Measurements from ENCODE around the gene SIRT1. TPM values are rescaled to one million over a fixed set of nuclear protein-coding genes. Genes with fewer than 3 reads are reported as not detected.
A peak's percentile ranks its signal among the peaks of the same experiment; 100 is the strongest.

Gene SIRT1
- total RNA-seq, 1 experiment from 2014 or later = 83.8 TPM

DNA sequence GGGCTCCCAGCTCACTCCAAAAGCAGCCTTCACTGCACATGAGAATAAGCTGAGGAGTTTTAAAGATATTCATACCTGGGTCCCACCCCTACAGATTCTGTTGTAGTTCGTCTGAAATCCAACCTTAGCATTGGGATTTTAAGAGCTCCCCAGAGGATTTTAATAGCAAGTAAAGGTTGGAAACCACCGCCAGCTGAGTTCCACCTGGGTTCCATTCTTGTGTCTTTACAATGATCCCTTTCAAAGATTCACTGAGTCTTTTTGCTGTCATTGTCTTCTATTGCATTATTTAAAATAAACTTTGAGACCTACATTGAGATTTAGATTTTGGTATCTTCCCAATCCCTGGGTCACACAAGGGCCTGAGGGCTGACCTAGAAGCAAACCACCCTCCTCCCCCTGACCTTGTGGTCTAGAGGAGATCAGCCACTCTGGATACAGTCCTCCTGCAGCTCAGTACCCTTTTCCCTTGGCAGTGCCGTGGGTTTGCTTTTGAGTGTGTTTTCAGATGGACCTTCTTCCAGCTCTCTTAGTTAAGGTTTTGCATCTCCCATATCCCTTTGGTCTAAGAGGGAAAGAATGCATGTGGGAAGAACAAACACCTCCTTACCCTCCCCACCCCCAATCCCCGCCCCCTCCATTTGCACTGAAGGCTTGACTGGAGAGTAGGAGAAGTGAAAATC lies 22.6 kb upstream of the SIRT1 start:
- Histone ChIP-seq H4K8ac (replicated peaks; ENCODE audit: insufficient read length, low read depth, low read length) (no peak overlapping the region), H3K27ac (ENCODE audit: insufficient read length, low read depth, low read length) (peak overlapping the region; percentile 82)

More for the DNA sequence above, 22.6 kb upstream of the SIRT1 start:
- H3K23ac ChIP-seq (ENCODE audit: insufficient read length, low read depth, low read length) = no peak overlapping the region
- Mint-ChIP-seq H3K4me1 (peaks cover 35 to 38% of the 10 kb centered on the region in 2 experiments), H3K36me3 (ENCODE audit: insufficient read depth in 1 of 3, low read depth in 3 of 3) (peaks cover 0 to 10% (median 0%) of the 10 kb centered on the region in 3 experiments; a peak in 3 of 7 replicates), H3K4me3 (peak overlapping the region; percentile 46 to 76), H3K27ac (peak overlapping the region; percentile 94 to 99 (median 96)), H3K9me3 (no peaks in the 10 kb centered on the region; a peak in 1 of 5 replicates), H3K27me3 (ENCODE audit: low read depth) (no peaks in the 10 kb centered on the region)
- no peak overlapping the region for H2BK20ac ChIP-seq (ENCODE audit: low read depth, low read length, poor library complexity, severe bottlenecking)
- no peak overlapping the region for H3K4ac ChIP-seq (ENCODE audit: low read depth, low read length)
- peak; percentile 75 for DNase-seq
- TF ChIP-seq, protein P1, sequence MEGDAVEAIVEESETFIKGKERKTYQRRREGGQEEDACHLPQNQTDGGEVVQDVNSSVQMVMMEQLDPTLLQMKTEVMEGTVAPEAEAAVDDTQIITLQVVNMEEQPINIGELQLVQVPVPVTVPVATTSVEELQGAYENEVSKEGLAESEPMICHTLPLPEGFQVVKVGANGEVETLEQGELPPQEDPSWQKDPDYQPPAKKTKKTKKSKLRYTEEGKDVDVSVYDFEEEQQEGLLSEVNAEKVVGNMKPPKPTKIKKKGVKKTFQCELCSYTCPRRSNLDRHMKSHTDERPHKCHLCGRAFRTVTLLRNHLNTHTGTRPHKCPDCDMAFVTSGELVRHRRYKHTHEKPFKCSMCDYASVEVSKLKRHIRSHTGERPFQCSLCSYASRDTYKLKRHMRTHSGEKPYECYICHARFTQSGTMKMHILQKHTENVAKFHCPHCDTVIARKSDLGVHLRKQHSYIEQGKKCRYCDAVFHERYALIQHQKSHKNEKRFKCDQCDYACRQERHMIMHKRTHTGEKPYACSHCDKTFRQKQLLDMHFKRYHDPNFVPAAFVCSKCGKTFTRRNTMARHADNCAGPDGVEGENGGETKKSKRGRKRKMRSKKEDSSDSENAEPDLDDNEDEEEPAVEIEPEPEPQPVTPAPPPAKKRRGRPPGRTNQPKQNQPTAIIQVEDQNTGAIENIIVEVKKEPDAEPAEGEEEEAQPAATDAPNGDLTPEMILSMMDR (conservative IDR thresholded peaks at IDR 0.05) = no peak
- H3K4me1 ChIP-seq (ENCODE audit: insufficient read depth, low read length) = peaks cover 10% of the 10 kb centered on the region; the same call in 1 of the 2 replicates
- no peak overlapping the region for H3K56ac ChIP-seq (ENCODE audit: insufficient read length, low read depth, low read length)
- H4K5ac ChIP-seq (ENCODE audit: insufficient read length, low read depth, low read length) = no peak overlapping the region
- H2BK5ac ChIP-seq (ENCODE audit: insufficient read length, low read length) = no peak overlapping the region
- H3K27me3 ChIP-seq (ENCODE audit: insufficient read depth, low read length) = no peaks in the 10 kb centered on the region
- H3K9ac ChIP-seq (ENCODE audit: extremely low read depth, insufficient read length, low read length) = peak overlapping the region; percentile 18
- no peaks in the 10 kb centered on the region for H3K79me2 ChIP-seq (ENCODE audit: insufficient read depth, low read length)
- no peaks in the 10 kb centered on the region for H3K79me1 ChIP-seq (ENCODE audit: insufficient read depth, low read depth, low read length, poor library complexity, severe bottlenecking)
- no peak overlapping the region for H2BK15ac ChIP-seq (ENCODE audit: low read depth, low read length)
- H3K23me2 ChIP-seq (ENCODE audit: insufficient read length, low read depth, low read length, poor library complexity, severe bottlenecking) = no peaks in the 10 kb centered on the region
- no peaks in the 10 kb centered on the region for H3K9me3 ChIP-seq (ENCODE audit: control insufficient read depth, low read depth, low read length)
- H3K18ac ChIP-seq (ENCODE audit: insufficient read length, low read depth, low read length) = no peak overlapping the region
- H3T11ph ChIP-seq (ENCODE audit: low read length) = no peak overlapping the region
- no peak overlapping the region for H3K14ac ChIP-seq (ENCODE audit: insufficient read depth, low read length)
- no peak overlapping the region for H2AK5ac ChIP-seq (ENCODE audit: insufficient read length, low read length)
- no peak overlapping the region for H4K91ac ChIP-seq (ENCODE audit: insufficient read length, low read depth, low read length)
- no CpG with 5 or more reads among the region's 4 CpGs for WGBS (ENCODE audit: extremely low coverage, insufficient read length, low lambda C conversion rate)
- peak overlapping the region; percentile 68 for H3K4me2 ChIP-seq (ENCODE audit: insufficient read depth, insufficient read length, low read length)
- H2BK120ac ChIP-seq (ENCODE audit: low read depth, low read length, poor library complexity, severe bottlenecking) = no peak overlapping the region
- H2BK12ac ChIP-seq (ENCODE audit: insufficient read length, low read depth, low read length) = no peak overlapping the region
- no peak overlapping the region for H2AFZ ChIP-seq (ENCODE audit: low read length)
- H4K20me1 ChIP-seq (ENCODE audit: control insufficient read depth, insufficient read depth, insufficient read length) = no peaks in the 10 kb centered on the region
